GM12873 (cell line): Measurements from ENCODE around the gene MMD.

ENCODE experiments used
- TF ChIP-seq, protein P1 (sequence below): IDR thresholded peaks from 2 replicates; pipeline ENCODE4 v1.5.1; 2012; ENCODE audit warnings: low read depth, mild to moderate bottlenecking, moderate library complexity, low read length, control low read depth; ENCODE audit not compliant: insufficient read depth; ENCODE audit errors: missing control alignments

Gene MMD

DNA sequence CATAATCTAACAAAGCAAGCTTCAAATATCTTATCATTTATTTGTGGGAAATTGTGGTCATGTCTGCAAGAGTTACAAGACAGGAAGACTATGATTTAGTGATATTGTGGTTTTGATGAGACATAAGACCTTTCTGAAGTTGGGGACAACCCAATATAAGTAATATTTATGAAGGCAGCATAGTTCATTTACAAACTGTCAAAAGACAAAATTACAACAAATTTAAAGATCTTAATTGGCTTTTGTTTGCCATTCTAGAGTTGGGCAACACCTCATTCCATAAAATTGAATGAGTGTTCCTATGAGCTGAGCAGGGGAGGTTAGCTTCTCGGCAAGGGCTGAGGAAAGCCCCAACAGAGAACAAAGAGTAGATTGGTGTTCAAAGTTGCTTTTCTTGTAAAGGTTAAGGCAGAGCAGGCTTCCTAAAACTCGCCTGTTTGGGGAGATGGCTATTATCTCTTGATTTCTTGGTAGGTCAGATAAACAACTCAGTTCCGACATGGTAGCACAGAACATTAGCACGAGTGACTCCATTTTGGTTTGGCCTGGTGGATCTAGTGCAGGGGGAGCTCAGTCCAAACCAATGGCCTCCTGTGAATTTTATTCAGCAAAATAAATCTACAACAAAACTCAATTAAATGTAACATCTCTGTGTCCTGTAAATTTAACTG is 10.9 kb upstream of the MMD start:
- TF ChIP-seq, protein P1, sequence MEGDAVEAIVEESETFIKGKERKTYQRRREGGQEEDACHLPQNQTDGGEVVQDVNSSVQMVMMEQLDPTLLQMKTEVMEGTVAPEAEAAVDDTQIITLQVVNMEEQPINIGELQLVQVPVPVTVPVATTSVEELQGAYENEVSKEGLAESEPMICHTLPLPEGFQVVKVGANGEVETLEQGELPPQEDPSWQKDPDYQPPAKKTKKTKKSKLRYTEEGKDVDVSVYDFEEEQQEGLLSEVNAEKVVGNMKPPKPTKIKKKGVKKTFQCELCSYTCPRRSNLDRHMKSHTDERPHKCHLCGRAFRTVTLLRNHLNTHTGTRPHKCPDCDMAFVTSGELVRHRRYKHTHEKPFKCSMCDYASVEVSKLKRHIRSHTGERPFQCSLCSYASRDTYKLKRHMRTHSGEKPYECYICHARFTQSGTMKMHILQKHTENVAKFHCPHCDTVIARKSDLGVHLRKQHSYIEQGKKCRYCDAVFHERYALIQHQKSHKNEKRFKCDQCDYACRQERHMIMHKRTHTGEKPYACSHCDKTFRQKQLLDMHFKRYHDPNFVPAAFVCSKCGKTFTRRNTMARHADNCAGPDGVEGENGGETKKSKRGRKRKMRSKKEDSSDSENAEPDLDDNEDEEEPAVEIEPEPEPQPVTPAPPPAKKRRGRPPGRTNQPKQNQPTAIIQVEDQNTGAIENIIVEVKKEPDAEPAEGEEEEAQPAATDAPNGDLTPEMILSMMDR, result no peak

- TF ChIP-seq, protein P1, result no peak
Observed at GRCh38 chr17:55430541-55431288, 9.1 kb upstream of the MMD start.

GRCh38 chr17:55427587-55427882 is 5.9 kb upstream of the MMD start:
- TF ChIP-seq, protein P1, result no peak

- TF ChIP-seq, protein P1, result no peak
Observed at GRCh38 chr17:55426851-55427586, 5.4 kb upstream of the MMD start.

- TF ChIP-seq, protein P1, result no peak
Observed at GRCh38 chr17:55424893-55425540, 3.4 kb upstream of the MMD start.

GRCh38 chr17:55423535-55423934 is 1.9 kb upstream of the MMD start:
- TF ChIP-seq, protein P1, result no peak

DNA sequence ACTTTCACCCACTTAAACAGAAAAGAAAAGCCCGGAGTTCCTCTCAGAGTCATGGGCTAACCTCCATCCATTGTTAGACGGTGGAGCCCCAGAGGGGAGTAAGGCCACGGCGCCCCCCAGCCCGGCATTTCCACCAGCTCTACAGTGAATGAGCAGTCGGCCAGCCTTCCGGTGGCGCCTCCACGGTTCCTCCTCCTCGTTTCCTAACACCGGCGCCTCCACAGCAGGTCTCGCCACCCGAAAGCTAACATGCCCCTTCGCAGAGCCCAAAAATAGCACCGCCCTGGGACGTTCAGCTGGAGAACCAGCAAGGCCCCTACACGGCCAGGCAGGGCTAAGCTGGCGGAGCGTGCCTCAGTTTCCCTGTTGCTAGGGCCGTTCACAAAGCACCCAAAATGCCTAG is 858 bp downstream of the MMD start:
- TF ChIP-seq, protein P1, result no peak
